Activated CD4-positive, alpha-beta T cell treated with anti-CD3 and anti-CD28 coated beads for 36 hours (primary cell): Measurements from ENCODE around the gene KRT13. TPM values are rescaled to one million over a fixed set of nuclear protein-coding genes. Genes with fewer than 3 reads are reported as not detected.

Experiments used
- ATAC-seq: fragments of 200-7000 bp; cut with Tn5 transposase; one replicate; pipeline ENCODE4 v1.10.0; 2021; ENCODE audit warnings: mild to moderate bottlenecking, moderate library complexity
- CTCF ChIA-PET: fragments of 350-600 bp; sonication (Branson Sonifier 250); formaldehyde crosslinking; loops from one replicate; lab custom pipeline; 2021; ENCODE audit warnings: antibody characterized with exemption; lab: Charles Lee
- POLR2A ChIA-PET: fragments of 350-600 bp; sonication (Branson Sonifier 250); formaldehyde crosslinking; loops from one replicate; lab custom pipeline; 2021; ENCODE audit warnings: antibody characterized with exemption, inconsistent platforms; lab: Charles Lee
- DNase-seq: peaks from one replicate; pipeline ENCODE4 v3.0.0-alpha.2; 2020
- H3K27ac Mint-ChIP-seq: one replicate; pipeline ENCODE4 v1.8.0; 2021; ENCODE audit warnings: mixed read lengths
- H3K27me3 Mint-ChIP-seq: one replicate; pipeline ENCODE4 v1.8.0; 2021; ENCODE audit warnings: mixed read lengths
- H3K36me3 Mint-ChIP-seq: one replicate; pipeline ENCODE4 v1.8.0; 2021; ENCODE audit warnings: low read depth, mixed read lengths
- H3K4me1 Mint-ChIP-seq: one replicate; pipeline ENCODE4 v1.8.0; 2021; ENCODE audit warnings: mixed read lengths
- H3K4me3 Mint-ChIP-seq: one replicate; pipeline ENCODE4 v1.8.0; 2021; ENCODE audit warnings: mild to moderate bottlenecking, moderate library complexity, mixed read lengths
- H3K9me3 Mint-ChIP-seq: one replicate; pipeline ENCODE4 v1.8.0; 2021; ENCODE audit warnings: low read depth, mixed read lengths
- intact Hi-C, 2 experiments: fragments of 100-400 bp; cut with DNase I in 1 of 2; cut with micrococcal nuclease in 1 of 2; formaldehyde crosslinking; loops; one replicate each; pipeline versions ENCODE4 v1.14.2 to v1.15.1; 2022 to 2024; cut with DNase I, micrococcal nuclease
- total RNA-seq, 2 experiments: library from RNA; stranded (reverse); gene quantifications; one replicate each; pipeline ENCODE4 v1.2.3, GENCODE V29; 2021

KRT13 gene
- not detected for total RNA-seq

DNA sequence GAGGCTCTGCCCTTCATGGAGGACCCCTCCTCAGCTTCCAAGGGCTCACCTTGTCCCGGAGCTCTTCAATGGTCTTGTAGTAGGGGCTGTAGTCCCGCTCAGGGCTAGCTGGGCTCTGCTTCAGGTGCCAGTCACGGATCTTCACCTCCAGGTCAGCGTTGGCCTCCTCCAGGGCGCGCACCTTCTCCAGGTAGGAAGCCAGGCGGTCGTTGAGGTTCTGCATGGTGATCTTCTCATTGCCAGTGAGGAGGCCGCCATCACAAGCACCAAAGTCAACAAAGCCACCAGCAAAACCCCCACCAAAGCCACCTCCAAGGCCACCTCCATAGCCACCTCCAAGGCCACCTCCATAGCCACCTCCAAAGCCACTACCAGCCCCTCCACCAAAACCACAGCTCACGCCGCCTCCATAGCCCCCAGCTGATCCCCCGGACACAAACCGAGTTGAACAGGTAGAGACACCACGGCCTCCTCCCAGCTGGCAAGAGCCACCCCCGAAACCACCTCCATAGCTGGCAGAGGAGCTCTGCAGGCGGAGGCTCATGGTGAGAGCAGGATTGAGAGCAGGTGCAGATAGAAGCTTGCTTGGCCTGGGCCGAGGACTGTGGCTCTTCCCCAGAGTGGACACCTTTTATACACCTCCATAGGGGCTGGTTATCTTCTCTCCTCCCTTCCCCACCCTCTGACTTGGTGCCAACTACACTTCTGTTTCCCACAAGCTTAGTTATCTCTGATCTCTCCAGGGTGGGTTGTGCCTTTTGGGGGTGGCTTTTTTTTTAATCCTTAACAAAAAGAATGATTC is at the start of gene KRT13:
KRT13 (minus strand) TSS at position 606 of the 802 bp plus-strand sequence; CDS start at position 544, 62 bp downstream.
- POLR2A ChIA-PET, result interaction anchor here (0.6 kb wide), 1 partner anchor 553 kb away, joined by 3 read pairs; no protein-coding TSS in a partner anchor
- no peaks in the 10 kb centered on the region for H3K36me3 Mint-ChIP-seq
- CTCF ChIA-PET, result interaction anchor here (0.5 kb wide), 2 partner anchors 68 to 144 kb away, joined by 3 read pairs; no protein-coding TSS in a partner anchor

GRCh38 chr17:41553987-41554680 is 48.7 kb upstream of the KRT13 start:
- no peak for ATAC-seq
- CTCF ChIA-PET, result interaction anchor here (6.5 kb wide), 1 partner anchor 96 kb away, joined by 73 read pairs; no protein-coding TSS in a partner anchor
- Mint-ChIP-seq H3K4me3 (no peak overlapping the region), H3K9me3 (no peaks in the 10 kb centered on the region), H3K27ac (no peak overlapping the region), H3K4me1 (peaks cover 4% of the 10 kb centered on the region), H3K36me3 (no peaks in the 10 kb centered on the region), H3K27me3 (peaks cover 25% of the 10 kb centered on the region)
- POLR2A ChIA-PET, result no interaction called here
- no peak for DNase-seq
- intact Hi-C loops, result no loop called here

More for the DNA sequence above, at the start of gene KRT13:
- no peak for DNase-seq
- intact Hi-C loops, result no loop called here
- Mint-ChIP-seq H3K4me3 (no peak within 1 kb of the TSS), H3K4me1 (no peaks in the 10 kb centered on the region), H3K27ac (no peak within 1 kb of the TSS), H3K9me3 (no peaks in the 10 kb centered on the region), H3K27me3 (no peaks in the 10 kb centered on the region)
- no peak for ATAC-seq

GRCh38 chr17:41553176-41553575 is 47.8 kb upstream of the KRT13 start:
- H3K27me3 Mint-ChIP-seq, result peaks cover 20% of the 10 kb centered on the region
- POLR2A ChIA-PET, result no interaction called here
- H3K4me1 Mint-ChIP-seq, result peaks cover 13% of the 10 kb centered on the region
- H3K27ac Mint-ChIP-seq, result no peak overlapping the region
- ATAC-seq (no peak), DNase-seq (no peak)
- H3K4me3 Mint-ChIP-seq, result no peak overlapping the region
- intact Hi-C loops, result no loop called here
- no peaks in the 10 kb centered on the region for H3K9me3 Mint-ChIP-seq
- no peaks in the 10 kb centered on the region for H3K36me3 Mint-ChIP-seq
- CTCF ChIA-PET, result interaction anchor here (0.7 to 6.5 kb wide), 5 partner anchors 12 to 224 kb away, joined by 3 to 73 read pairs (median 4); no protein-coding TSS in a partner anchor

DNA sequence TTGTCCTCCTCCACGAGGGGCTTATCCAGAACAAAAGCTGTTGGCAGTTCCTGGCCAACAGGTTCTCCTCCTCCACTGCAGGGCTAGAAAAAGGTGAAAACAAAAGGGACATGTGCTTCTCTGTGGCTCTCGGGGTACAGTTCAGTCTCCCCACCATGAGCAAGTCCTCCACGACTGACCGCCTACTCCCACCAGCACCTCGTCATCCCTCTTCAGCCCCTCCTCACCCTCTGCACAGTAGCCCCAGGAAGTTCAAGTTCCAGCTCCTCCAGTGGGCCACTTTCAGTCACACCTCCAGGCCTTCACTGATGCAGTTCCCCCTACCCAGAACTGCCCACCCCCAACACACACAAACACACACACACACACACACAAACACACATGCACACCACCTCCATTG is 47.0 kb upstream of the KRT13 start:
- DNase-seq (no peak), ATAC-seq (no peak)
- intact Hi-C loops, result no loop called here
- no peaks in the 10 kb centered on the region for H3K36me3 Mint-ChIP-seq
- H3K4me1 Mint-ChIP-seq, result peaks cover 21% of the 10 kb centered on the region
- ChIA-PET CTCF (interaction anchor here (0.7 to 6.5 kb wide), 6 partner anchors 12 to 223 kb away, joined by 3 to 73 read pairs (median 4); no protein-coding TSS in a partner anchor), POLR2A (no interaction called here)
- no peak overlapping the region for H3K27ac Mint-ChIP-seq
- H3K9me3 Mint-ChIP-seq, result no peaks in the 10 kb centered on the region
- H3K27me3 Mint-ChIP-seq, result peaks cover 16% of the 10 kb centered on the region
- H3K4me3 Mint-ChIP-seq, result no peak overlapping the region

DNA sequence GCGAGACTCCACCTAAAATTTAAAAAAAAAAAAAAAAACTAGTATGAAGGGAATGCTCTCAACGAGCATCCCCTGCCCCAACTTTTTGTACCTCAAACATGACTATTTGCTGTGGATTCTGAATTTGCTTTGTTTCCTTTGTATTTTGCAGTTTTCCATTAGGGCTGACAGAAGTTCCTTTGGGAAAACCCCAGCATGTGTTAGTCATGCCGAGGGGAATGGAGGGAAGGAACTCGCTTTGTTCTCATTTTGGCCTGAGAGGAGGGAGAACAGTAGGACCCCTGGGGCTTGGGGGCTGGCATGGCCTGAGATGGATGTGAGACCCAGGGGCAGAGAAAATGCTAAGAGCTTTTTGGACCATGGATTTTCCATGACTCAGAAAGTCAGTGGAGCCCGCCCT is 46.0 kb upstream of the KRT13 start:
- H3K27me3 Mint-ChIP-seq, result peaks cover 15% of the 10 kb centered on the region

GRCh38 chr17:41549596-41550039 is 44.2 kb upstream of the KRT13 start:
- no peak overlapping the region for H3K27ac Mint-ChIP-seq
- intact Hi-C loops, result loop anchor here (1.0 to 5.0 kb wide), 12 partner anchors 30 to 927 kb away; no protein-coding TSS in a partner anchor
- H3K4me3 Mint-ChIP-seq, result no peak overlapping the region
- H3K36me3 Mint-ChIP-seq, result no peaks in the 10 kb centered on the region
- ChIA-PET POLR2A (interaction anchor here (1.0 to 1.1 kb wide), 2 partner anchors 102 to 140 kb away, joined by 4 to 5 read pairs; no protein-coding TSS in a partner anchor), CTCF (interaction anchor here (0.6 to 6.5 kb wide), 42 partner anchors 9 to 734 kb away, joined by 3 to 73 read pairs (median 5); no protein-coding TSS in a partner anchor)
- peaks cover 22% of the 10 kb centered on the region for H3K4me1 Mint-ChIP-seq
- peaks cover 4% of the 10 kb centered on the region for H3K9me3 Mint-ChIP-seq
- ATAC-seq (no peak), DNase-seq (no peak)
- H3K27me3 Mint-ChIP-seq, result peaks cover 12% of the 10 kb centered on the region

More for the DNA sequence above, 46.0 kb upstream of the KRT13 start:
- H3K36me3 Mint-ChIP-seq, result no peaks in the 10 kb centered on the region
- ChIA-PET CTCF (interaction anchor here (0.5 to 6.5 kb wide), 6 partner anchors 11 to 115 kb away, joined by 3 to 73 read pairs (median 4); no protein-coding TSS in a partner anchor), POLR2A (no interaction called here)
- peaks cover 4% of the 10 kb centered on the region for H3K9me3 Mint-ChIP-seq
- ATAC-seq (no peak), DNase-seq (no peak)
- no peak overlapping the region for H3K4me3 Mint-ChIP-seq
- H3K4me1 Mint-ChIP-seq, result peaks cover 22% of the 10 kb centered on the region
- intact Hi-C loops, result no loop called here
- H3K27ac Mint-ChIP-seq, result no peak overlapping the region

DNA sequence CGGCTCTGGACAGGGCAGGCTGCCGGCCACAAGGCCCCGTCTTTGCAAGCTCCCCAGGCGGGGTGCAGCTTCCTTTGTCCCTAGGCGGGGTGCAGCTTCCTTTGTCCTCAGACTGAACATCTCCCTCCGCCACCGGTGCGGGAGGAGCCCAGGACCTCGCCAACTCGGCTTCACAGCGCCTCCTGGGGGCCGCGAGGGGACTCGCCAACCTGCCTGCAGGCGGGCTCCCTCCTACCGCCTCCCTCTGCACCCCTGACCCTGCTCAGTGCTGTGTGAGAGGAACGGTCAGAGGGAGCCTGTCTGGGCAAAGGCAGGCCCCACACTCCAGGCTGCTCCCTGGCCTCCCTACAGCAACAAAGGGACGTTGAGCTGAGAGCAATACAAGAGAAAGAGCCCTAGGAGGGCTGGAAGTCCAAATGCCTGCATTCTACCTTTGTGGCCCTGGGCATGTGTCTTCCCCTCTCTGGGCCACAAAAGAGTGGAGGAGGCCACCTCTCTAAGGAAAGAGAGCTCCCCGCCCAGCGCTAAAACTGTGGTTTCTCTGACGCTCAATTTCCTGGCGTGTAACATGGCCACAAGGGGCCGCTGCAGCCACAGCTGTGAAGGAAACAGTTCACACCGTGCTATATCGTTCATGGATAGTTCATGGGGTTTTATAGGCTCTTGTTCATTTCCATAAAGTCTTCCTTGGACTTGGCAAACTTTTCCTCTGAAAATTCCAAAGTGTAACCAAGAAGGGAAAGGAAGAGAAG is 43.6 kb upstream of the KRT13 start:
- H3K27ac Mint-ChIP-seq, result peak overlapping the region; percentile 42
- peak; percentile 93 for DNase-seq
- H3K36me3 Mint-ChIP-seq, result no peaks in the 10 kb centered on the region
- H3K4me3 Mint-ChIP-seq, result no peak overlapping the region
- H3K4me1 Mint-ChIP-seq, result peaks cover 22% of the 10 kb centered on the region
- peaks cover 10% of the 10 kb centered on the region for H3K27me3 Mint-ChIP-seq
- ChIA-PET CTCF (interaction anchor here (0.6 to 6.5 kb wide), 56 partner anchors 8 to 958 kb away, joined by 3 to 73 read pairs (median 4); partner anchors contain the start of genes KRT36 and KRT40), POLR2A (interaction anchor here (0.6 to 1.1 kb wide), 4 partner anchors 102 to 145 kb away, joined by 3 to 5 read pairs (median 4); partner anchors contain the start of gene EIF1)
- intact Hi-C loops, result loop anchor here (1.0 to 5.0 kb wide), 13 partner anchors 30 to 927 kb away; no protein-coding TSS in a partner anchor
- H3K9me3 Mint-ChIP-seq, result peaks cover 4% of the 10 kb centered on the region
- peak; percentile 81 for ATAC-seq

DNA sequence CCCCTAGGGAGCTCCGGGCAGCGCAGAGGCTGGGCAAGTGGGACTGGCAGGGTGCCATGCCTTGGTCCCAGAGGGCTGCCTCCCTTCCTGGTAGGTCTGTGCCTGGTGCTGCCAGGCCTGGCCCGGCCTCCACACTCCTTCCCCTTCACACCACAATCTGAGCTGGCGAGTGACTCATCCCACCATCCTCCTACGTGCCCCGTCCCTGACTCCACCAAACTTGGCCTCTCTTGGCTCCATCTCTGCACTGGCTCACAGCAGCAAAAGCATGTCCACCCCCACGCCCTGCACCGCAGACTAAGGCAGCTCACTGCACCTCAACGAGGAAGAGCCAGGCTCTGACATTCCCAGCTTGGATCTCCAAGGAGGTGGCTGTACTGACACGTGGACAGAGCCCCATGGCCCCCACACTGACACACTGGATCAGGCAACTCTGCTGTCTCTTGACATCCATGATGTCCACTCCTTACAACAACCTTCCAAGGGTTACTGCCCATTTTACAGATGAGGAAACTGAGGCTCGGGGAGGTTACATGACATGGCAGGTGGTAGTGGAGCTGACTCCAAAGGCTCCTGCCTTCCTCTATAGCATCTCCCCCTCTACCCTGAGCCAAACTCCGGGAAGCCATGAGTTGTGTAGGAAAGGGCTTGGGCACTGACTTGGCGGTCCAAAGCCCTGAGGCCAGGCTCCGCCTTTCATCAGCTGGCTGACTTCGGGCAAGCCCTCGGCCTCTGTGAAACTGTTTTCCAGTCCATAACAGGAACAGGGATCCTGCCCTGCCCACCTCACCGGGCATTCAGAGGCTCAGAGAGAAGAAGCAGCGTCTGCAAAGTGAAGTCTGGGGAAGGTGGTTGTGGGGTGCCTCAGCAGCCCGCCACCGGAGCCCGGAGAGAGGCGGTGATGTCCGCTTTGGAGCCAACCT is 42.8 kb upstream of the KRT13 start:
- intact Hi-C loops, result loop anchor here in 1 of 2 experiments (1.0 to 5.0 kb wide), 7 partner anchors 62 to 926 kb away; no protein-coding TSS in a partner anchor
- Mint-ChIP-seq H3K4me3 (no peak overlapping the region), H3K9me3 (peaks cover 4% of the 10 kb centered on the region), H3K27ac (no peak overlapping the region), H3K36me3 (no peaks in the 10 kb centered on the region), H3K4me1 (peaks cover 22% of the 10 kb centered on the region), H3K27me3 (peaks cover 9% of the 10 kb centered on the region)
- ChIA-PET CTCF (interaction anchor here (0.6 to 6.5 kb wide), 41 partner anchors 8 to 743 kb away, joined by 3 to 73 read pairs (median 6); partner anchors contain the start of genes KRT36 and KRT40), POLR2A (interaction anchor here (0.5 to 1.0 kb wide), 2 partner anchors 98 to 144 kb away, joined by 3 read pairs; no protein-coding TSS in a partner anchor)
- peak; percentile 91 for DNase-seq
- ATAC-seq, result peak; percentile 89

GRCh38 chr17:41547378-41547841 is 42.0 kb upstream of the KRT13 start:
- ChIA-PET POLR2A (interaction anchor here (0.5 kb wide), 1 partner anchor 98 kb away, joined by 3 read pairs; no protein-coding TSS in a partner anchor), CTCF (interaction anchor here (0.6 to 6.5 kb wide), 14 partner anchors 12 to 742 kb away, joined by 3 to 73 read pairs (median 10); no protein-coding TSS in a partner anchor)
- peaks cover 4% of the 10 kb centered on the region for H3K9me3 Mint-ChIP-seq
- intact Hi-C loops, result loop anchor here in 1 of 2 experiments (5.0 kb wide), 2 partner anchors 210 to 925 kb away; no protein-coding TSS in a partner anchor
- H3K27me3 Mint-ChIP-seq, result peaks cover 3% of the 10 kb centered on the region
- H3K36me3 Mint-ChIP-seq, result no peaks in the 10 kb centered on the region
- DNase-seq (no peak), ATAC-seq (no peak)
- H3K27ac Mint-ChIP-seq, result no peak overlapping the region
- peaks cover 22% of the 10 kb centered on the region for H3K4me1 Mint-ChIP-seq
- no peak overlapping the region for H3K4me3 Mint-ChIP-seq
